ENCODE data around the gene RAB3C. TPM values are rescaled to one million over a fixed set of nuclear protein-coding genes. Genes with fewer than 3 reads are reported as not detected.

Gene RAB3C
- polyA plus RNA-seq, 1 experiment, result not detected

- H3K27me3 ChIP-seq (ENCODE audit: control insufficient read depth, insufficient read depth, low read length), result no peaks in the 10 kb centered on the region; the same call in 1 of the 2 replicates
- CTCF ChIA-PET, result interaction anchor here (1.2 to 1.4 kb wide), 3 partner anchors 11 to 110 kb away, joined by 3 to 6 read pairs (median 4); no protein-coding TSS in a partner anchor
- DNase-seq (ENCODE audit: low read depth), result no peak
- no peak overlapping the region for H3K4me3 ChIP-seq (ENCODE audit: low read depth, low read length)
- H3K36me3 ChIP-seq (ENCODE audit: control insufficient read depth, insufficient read depth, low read length), result no peaks in the 10 kb centered on the region
- TF ChIP-seq CTCF (IDR thresholded peaks at IDR 0.05; ENCODE audit: insufficient read depth, low read depth, low read length), result no peak
- POLR2A ChIA-PET, result no interaction called here
Measured at GRCh38 chr5:58898006-58898405, 315.1 kb downstream of the RAB3C start.

- no peak for DNase-seq (ENCODE audit: low read depth)
- TF ChIP-seq CTCF (IDR thresholded peaks at IDR 0.05; ENCODE audit: insufficient read depth, low read depth, low read length), result no peak
- no peaks in the 10 kb centered on the region; the same call in 1 of the 2 replicates for H3K27me3 ChIP-seq (ENCODE audit: control insufficient read depth, insufficient read depth, low read length)
- no peaks in the 10 kb centered on the region for H3K36me3 ChIP-seq (ENCODE audit: control insufficient read depth, insufficient read depth, low read length)
- POLR2A ChIA-PET, result no interaction called here
- CTCF ChIA-PET, result interaction anchor here (1.2 to 1.4 kb wide), 3 partner anchors 12 to 109 kb away, joined by 3 to 6 read pairs (median 4); no protein-coding TSS in a partner anchor
- no peak overlapping the region for H3K4me3 ChIP-seq (ENCODE audit: low read depth, low read length)
Measured at GRCh38 chr5:58898538-58898937, 315.7 kb downstream of the RAB3C start.

- peaks cover under 1% of the 10 kb centered on the region; the same call in 1 of the 2 replicates for H3K27me3 ChIP-seq (ENCODE audit: control insufficient read depth, insufficient read depth, low read length)
- POLR2A ChIA-PET, result no interaction called here
- TF ChIP-seq CTCF (IDR thresholded peaks at IDR 0.05; ENCODE audit: insufficient read depth, low read depth, low read length), result no peak
- no peak for DNase-seq (ENCODE audit: low read depth)
- no peaks in the 10 kb centered on the region for H3K36me3 ChIP-seq (ENCODE audit: control insufficient read depth, insufficient read depth, low read length)
- CTCF ChIA-PET, result interaction anchor here (1.0 to 1.2 kb wide), 2 partner anchors 10 to 14 kb away, joined by 3 to 5 read pairs; no protein-coding TSS in a partner anchor
- no peak overlapping the region for H3K4me3 ChIP-seq (ENCODE audit: low read depth, low read length)
Measured at GRCh38 chr5:58901271-58901670, 318.4 kb downstream of the RAB3C start.

- peaks cover 2% of the 10 kb centered on the region; the same call in 1 of the 2 replicates for H3K27me3 ChIP-seq (ENCODE audit: control insufficient read depth, insufficient read depth, low read length)
- DNase-seq (ENCODE audit: low read depth), result no peak
- ChIA-PET POLR2A (no interaction called here), CTCF (interaction anchor here (1.0 to 2.4 kb wide), 2 partner anchors 10 to 15 kb away, joined by 3 to 11 read pairs; no protein-coding TSS in a partner anchor)
- no peak overlapping the region for H3K4me3 ChIP-seq (ENCODE audit: low read depth, low read length)
- no peak for TF ChIP-seq CTCF (IDR thresholded peaks at IDR 0.05; ENCODE audit: insufficient read depth, low read depth, low read length)
- H3K36me3 ChIP-seq (ENCODE audit: control insufficient read depth, insufficient read depth, low read length), result no peaks in the 10 kb centered on the region
Measured at GRCh38 chr5:58902305-58902704, 319.4 kb downstream of the RAB3C start.

GRCh38 chr5:58902765-58903164 is 319.9 kb downstream of the RAB3C start:
- POLR2A ChIA-PET, result no interaction called here
- no peak overlapping the region for H3K4me3 ChIP-seq (ENCODE audit: low read depth, low read length)
- H3K27me3 ChIP-seq (ENCODE audit: control insufficient read depth, insufficient read depth, low read length), result peaks cover 2% of the 10 kb centered on the region; the same call in 1 of the 2 replicates
- H3K36me3 ChIP-seq (ENCODE audit: control insufficient read depth, insufficient read depth, low read length), result no peaks in the 10 kb centered on the region
- no peak for DNase-seq (ENCODE audit: low read depth)
- CTCF ChIA-PET, result interaction anchor here (0.6 to 2.4 kb wide), 2 partner anchors 11 to 1633 kb away, joined by 3 to 11 read pairs; no protein-coding TSS in a partner anchor
- TF ChIP-seq CTCF (IDR thresholded peaks at IDR 0.05; ENCODE audit: insufficient read depth, low read depth, low read length), result no peak
